Chondrocyte (in vitro differentiated cells): ENCODE results near the gene AMD1. TPM values are rescaled to one million over a fixed set of nuclear protein-coding genes. Genes with fewer than 3 reads are reported as not detected.

Source experiments
- DNase-seq: peaks from one replicate; pipeline ENCODE4 v3.0.0; 2021; ENCODE audit warnings: mixed read lengths, low spot score
- H3K27ac Mint-ChIP-seq: one replicate; pipeline ENCODE4 v1.8.0; 2021; ENCODE audit warnings: mild to moderate bottlenecking, moderate library complexity, mixed read lengths; ENCODE audit not compliant: unreplicated experiment
- H3K27me3 Mint-ChIP-seq: 2 replicates; pipeline ENCODE4 v1.8.0; 2021; ENCODE audit warnings: low read depth, mixed read lengths
- H3K36me3 Mint-ChIP-seq: 2 replicates; pipeline ENCODE4 v1.8.0; 2021; ENCODE audit warnings: low read depth, mixed read lengths
- H3K4me1 Mint-ChIP-seq: 2 replicates; pipeline ENCODE4 v1.8.0; 2021; ENCODE audit warnings: low read depth, mild to moderate bottlenecking, mixed read lengths
- H3K4me3 Mint-ChIP-seq: one replicate; pipeline ENCODE4 v1.8.0; 2021; ENCODE audit warnings: mild to moderate bottlenecking, moderate library complexity, mixed read lengths; ENCODE audit not compliant: unreplicated experiment
- H3K9me3 Mint-ChIP-seq: 2 replicates; pipeline ENCODE4 v1.8.0; 2021; ENCODE audit warnings: low read depth, mixed read lengths
- total RNA-seq: library from RNA; stranded (reverse); gene quantifications from 3 replicates; pipeline ENCODE4 v1.2.1, GENCODE V29; 2021
- TF ChIP-seq, protein P1 (sequence below): fragments of 200-600 bp; sonication (generic); IDR thresholded peaks from 2 replicates; pipeline ENCODE4 v1.5.0; 2021; ENCODE audit warnings: antibody characterized with exemption, mild to moderate bottlenecking, moderate library complexity

Gene AMD1
- total RNA-seq, 1 donor from 2014 or later: 31.1 TPM

DNA sequence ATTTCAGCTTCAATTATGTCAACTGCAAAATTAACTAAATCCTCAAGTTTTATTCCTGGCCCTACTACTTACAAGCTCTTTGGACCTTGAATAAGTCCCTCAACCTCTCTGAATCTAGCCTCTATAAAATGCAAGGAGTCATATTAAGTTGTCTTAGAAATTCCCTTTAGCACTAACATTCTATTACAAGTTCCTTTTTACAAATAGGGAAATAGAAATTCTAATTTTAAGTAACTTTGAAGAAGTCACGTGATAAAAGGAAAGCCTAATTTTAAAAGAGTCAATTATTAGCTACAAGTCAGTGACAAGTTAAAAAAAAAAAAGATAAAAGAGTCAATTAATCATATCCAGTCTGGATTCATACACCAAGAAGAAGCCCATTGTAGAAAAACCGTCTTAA is 59.3 kb downstream of the AMD1 start:
- no peak for DNase-seq
- Mint-ChIP-seq H3K36me3 (no peaks in the 10 kb centered on the region), H3K4me3 (no peak overlapping the region), H3K9me3 (no peaks in the 10 kb centered on the region), H3K4me1 (no peaks in the 10 kb centered on the region), H3K27ac (no peak overlapping the region), H3K27me3 (no peaks in the 10 kb centered on the region)
- TF ChIP-seq, protein P1, sequence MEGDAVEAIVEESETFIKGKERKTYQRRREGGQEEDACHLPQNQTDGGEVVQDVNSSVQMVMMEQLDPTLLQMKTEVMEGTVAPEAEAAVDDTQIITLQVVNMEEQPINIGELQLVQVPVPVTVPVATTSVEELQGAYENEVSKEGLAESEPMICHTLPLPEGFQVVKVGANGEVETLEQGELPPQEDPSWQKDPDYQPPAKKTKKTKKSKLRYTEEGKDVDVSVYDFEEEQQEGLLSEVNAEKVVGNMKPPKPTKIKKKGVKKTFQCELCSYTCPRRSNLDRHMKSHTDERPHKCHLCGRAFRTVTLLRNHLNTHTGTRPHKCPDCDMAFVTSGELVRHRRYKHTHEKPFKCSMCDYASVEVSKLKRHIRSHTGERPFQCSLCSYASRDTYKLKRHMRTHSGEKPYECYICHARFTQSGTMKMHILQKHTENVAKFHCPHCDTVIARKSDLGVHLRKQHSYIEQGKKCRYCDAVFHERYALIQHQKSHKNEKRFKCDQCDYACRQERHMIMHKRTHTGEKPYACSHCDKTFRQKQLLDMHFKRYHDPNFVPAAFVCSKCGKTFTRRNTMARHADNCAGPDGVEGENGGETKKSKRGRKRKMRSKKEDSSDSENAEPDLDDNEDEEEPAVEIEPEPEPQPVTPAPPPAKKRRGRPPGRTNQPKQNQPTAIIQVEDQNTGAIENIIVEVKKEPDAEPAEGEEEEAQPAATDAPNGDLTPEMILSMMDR: no peak

DNA sequence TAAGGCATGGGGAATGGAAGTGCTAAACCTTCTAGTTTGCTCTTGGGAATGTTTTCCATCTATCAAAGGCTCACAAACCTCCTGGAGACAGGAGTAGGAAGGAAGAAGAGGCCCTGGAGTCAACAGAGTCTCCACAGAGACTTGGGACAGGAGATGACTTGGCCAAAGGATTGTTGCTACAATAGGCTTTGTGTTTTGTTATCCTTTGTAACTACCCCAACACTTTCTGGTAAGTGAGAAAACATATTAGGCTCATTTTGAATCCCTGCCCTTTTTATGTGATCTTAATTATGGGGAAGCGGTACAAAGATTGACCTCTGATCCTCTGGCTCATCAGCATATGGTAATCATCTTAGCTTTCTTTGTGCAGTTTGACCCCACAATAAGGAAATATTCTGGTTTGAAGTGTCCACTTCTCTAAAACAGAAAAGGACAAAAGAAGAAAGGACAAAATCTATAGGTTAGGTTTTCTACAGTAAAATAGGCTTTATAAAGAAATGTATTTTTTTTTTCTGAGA is 59.9 kb downstream of the AMD1 start:
- Mint-ChIP-seq H3K27me3 (no peaks in the 10 kb centered on the region), H3K36me3 (no peaks in the 10 kb centered on the region), H3K4me1 (no peaks in the 10 kb centered on the region), H3K4me3 (no peak overlapping the region), H3K27ac (no peak overlapping the region), H3K9me3 (no peaks in the 10 kb centered on the region)
- TF ChIP-seq, protein P1: no peak
- DNase-seq: no peak

DNA sequence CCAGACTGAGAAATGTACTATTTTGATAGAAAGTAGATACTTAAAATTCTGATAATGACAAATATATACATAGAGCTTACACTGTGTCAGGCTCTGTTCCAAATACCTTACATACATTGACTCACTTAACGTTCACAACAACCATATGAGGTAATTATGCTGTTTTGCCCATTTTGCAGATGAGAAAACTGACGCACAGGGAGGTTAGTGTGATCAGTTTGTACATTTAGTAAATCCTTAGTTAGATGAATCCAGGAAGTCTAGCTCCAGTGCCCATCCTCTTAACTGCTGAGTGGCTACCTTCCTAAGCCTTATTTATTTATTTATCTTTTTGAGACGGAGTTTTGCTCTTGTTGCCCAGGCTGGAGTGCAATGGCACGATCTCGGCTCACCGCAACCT is 60.6 kb downstream of the AMD1 start:
- H3K27ac Mint-ChIP-seq: no peak overlapping the region
- TF ChIP-seq, protein P1: no peak
- no peak overlapping the region for H3K4me3 Mint-ChIP-seq
- no peaks in the 10 kb centered on the region for H3K4me1 Mint-ChIP-seq
- H3K36me3 Mint-ChIP-seq: no peaks in the 10 kb centered on the region
- no peaks in the 10 kb centered on the region for H3K9me3 Mint-ChIP-seq
- no peaks in the 10 kb centered on the region for H3K27me3 Mint-ChIP-seq
- DNase-seq: no peak

DNA sequence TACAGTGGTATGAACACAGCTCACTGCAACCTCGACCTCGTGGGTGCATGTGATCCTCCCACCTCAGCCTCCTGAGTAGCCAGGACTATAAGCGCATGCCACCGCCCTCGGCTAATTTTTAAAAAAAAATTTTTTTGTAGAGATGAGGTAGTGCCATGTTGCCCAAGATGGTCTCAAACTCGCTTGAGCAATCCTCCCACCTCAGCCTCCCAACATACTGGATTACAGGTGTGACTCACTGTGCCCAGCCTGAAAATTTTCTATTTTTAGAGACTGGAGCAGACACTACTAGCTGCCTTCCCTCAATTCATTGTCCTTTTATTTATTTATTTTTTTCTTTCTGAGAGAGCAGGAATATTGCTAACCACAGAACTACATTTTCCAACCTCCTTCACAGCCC is 63.6 kb downstream of the AMD1 start:
- no peak for DNase-seq
- no peaks in the 10 kb centered on the region for H3K36me3 Mint-ChIP-seq

DNA sequence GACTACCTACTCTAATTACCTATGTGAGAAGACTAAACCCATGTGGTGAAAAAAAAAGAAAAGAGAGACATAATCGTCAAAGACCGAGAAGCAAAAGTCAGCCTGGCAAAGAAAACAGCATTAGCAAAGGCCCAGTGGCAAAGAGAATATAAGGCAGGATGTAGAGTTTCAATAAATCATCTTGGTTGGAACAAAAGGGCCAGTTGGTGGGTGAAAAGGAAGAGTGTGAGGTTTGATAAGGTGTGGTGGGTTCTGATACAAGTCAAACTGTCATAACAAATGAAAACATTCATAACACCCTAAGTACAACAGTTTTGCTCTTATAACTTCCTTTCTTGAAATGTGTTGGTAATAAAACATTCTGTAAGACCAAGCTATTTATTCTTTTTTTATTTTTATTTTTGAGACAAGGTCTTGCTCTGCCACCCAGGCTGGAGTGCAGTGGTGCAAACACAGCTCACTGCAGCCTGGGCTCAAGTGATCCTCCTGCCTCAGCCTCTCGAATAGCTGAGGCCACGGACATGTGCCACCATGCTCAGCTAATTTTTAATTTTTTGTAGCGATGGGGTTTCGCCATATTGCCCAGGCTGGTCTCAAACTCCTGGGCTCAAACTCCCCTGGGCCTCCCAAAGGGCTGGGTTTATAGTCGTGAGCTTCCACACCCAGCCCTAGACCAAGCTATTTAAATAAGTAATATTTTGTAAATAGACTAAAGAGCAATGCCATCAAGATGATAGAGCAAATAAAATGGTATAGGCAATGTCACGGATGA is 65.0 kb downstream of the AMD1 start:
- no peaks in the 10 kb centered on the region for H3K36me3 Mint-ChIP-seq
- H3K27ac Mint-ChIP-seq: no peak overlapping the region
- DNase-seq: no peak
- H3K9me3 Mint-ChIP-seq: no peaks in the 10 kb centered on the region
- peaks cover 4% of the 10 kb centered on the region for H3K4me1 Mint-ChIP-seq
- TF ChIP-seq, protein P1: no peak
- no peak overlapping the region for H3K4me3 Mint-ChIP-seq
- H3K27me3 Mint-ChIP-seq: no peaks in the 10 kb centered on the region

More for the DNA sequence above, 63.6 kb downstream of the AMD1 start:
- Mint-ChIP-seq H3K4me3 (no peak overlapping the region), H3K27me3 (no peaks in the 10 kb centered on the region), H3K27ac (no peak overlapping the region), H3K9me3 (no peaks in the 10 kb centered on the region), H3K4me1 (no peaks in the 10 kb centered on the region)
- TF ChIP-seq, protein P1: no peak
